Upper lobe of right lung (tissue), 1 donor: ENCODE data around the gene NCOA3. TPM values are rescaled to one million over a fixed set of nuclear protein-coding genes. Genes with fewer than 3 reads are reported as not detected.
A peak's percentile ranks its signal among the peaks of the same experiment; 100 is the strongest.
"Not testable (repeated sequence)": the region's sequence is repeated elsewhere in the genome, so short reads cannot be mapped to it uniquely, and the experiment has no call there.

ENCODE experiments used
- ATAC-seq: fragments of 200-7000 bp; cut with Tn5 transposase; one replicate; pipeline ENCODE4 v1.9.1; 2020; ENCODE audit warnings: mild to moderate bottlenecking, moderate library complexity
- DNase-seq: peaks from one replicate; pipeline ENCODE4 v3.0.0-alpha.2; 2020
- H3K27ac ChIP-seq: fragments of 200-600 bp; one replicate; pipeline ENCODE4 v1.8.0; 2022
- H3K27me3 ChIP-seq: fragments of 200-600 bp; one replicate; pipeline ENCODE4 v1.8.0; 2022; ENCODE audit warnings: mild to moderate bottlenecking
- H3K36me3 ChIP-seq: fragments of 200-600 bp; one replicate; pipeline ENCODE4 v1.8.0; 2022
- H3K4me1 ChIP-seq: fragments of 200-600 bp; one replicate; pipeline ENCODE4 v1.8.0; 2022
- H3K4me3 ChIP-seq: fragments of 200-600 bp; one replicate; pipeline ENCODE4 v1.8.0; 2022; ENCODE audit warnings: mild to moderate bottlenecking
- H3K9me3 ChIP-seq: fragments of 200-600 bp; one replicate; pipeline ENCODE4 v1.8.0; 2022
- intact Hi-C: fragments of 100-400 bp; cut with DNase I; formaldehyde crosslinking; loops from one replicate; pipeline ENCODE4 v1.11.0; 2022
- total RNA-seq: library from RNA; stranded (reverse); fragmentation: NEBNext Ultra II Directional; extraction: Animal tissue kit (Norgen Biotek cat#: 25700); gene quantifications from one replicate; pipeline ENCODE4 v1.2.1, GENCODE V29; 2021
- TF ChIP-seq, protein P1 (sequence below): fragments of 200-600 bp; IDR thresholded peaks from one replicate; pipeline ENCODE4 v1.8.0; 2022; ENCODE audit warnings: antibody characterized with exemption
- donor health status: DM: no; HTN: yes; CAD: no; lungs with severe emphysema.

The NCOA3 gene
- total RNA-seq, 1 donor from 2014 or later, result 48.8 TPM

DNA sequence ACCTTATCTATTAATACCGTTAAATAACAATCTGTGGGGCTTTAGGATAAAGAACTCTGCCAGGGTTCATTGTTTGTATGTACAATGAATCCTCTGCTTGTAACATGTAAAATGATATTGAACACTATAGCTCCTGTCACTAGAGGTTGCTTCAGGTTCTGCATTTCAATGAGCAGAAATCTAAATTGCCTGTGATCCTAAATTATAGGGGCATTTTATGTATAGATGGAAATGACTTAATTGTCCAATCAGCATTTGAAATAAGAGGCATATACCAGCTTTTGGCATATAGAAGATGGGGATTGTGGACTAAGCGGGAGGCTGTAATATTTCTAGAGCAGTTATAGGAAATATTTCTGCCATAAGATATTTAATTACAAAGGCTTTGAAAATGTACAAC, 2.0 kb downstream of the NCOA3 start:
- Histone ChIP-seq H3K27ac (no peak overlapping the region), H3K9me3 (no peaks in the 10 kb centered on the region), H3K27me3 (no peaks in the 10 kb centered on the region), H3K4me1 (peaks cover 33% of the 10 kb centered on the region), H3K36me3 (no peaks in the 10 kb centered on the region), H3K4me3 (peak overlapping the region; percentile 91)
- intact Hi-C loops, result no loop called here
- no peak for ATAC-seq
- TF ChIP-seq, protein P1, sequence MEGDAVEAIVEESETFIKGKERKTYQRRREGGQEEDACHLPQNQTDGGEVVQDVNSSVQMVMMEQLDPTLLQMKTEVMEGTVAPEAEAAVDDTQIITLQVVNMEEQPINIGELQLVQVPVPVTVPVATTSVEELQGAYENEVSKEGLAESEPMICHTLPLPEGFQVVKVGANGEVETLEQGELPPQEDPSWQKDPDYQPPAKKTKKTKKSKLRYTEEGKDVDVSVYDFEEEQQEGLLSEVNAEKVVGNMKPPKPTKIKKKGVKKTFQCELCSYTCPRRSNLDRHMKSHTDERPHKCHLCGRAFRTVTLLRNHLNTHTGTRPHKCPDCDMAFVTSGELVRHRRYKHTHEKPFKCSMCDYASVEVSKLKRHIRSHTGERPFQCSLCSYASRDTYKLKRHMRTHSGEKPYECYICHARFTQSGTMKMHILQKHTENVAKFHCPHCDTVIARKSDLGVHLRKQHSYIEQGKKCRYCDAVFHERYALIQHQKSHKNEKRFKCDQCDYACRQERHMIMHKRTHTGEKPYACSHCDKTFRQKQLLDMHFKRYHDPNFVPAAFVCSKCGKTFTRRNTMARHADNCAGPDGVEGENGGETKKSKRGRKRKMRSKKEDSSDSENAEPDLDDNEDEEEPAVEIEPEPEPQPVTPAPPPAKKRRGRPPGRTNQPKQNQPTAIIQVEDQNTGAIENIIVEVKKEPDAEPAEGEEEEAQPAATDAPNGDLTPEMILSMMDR, result no peak
- DNase-seq, result no peak

DNA sequence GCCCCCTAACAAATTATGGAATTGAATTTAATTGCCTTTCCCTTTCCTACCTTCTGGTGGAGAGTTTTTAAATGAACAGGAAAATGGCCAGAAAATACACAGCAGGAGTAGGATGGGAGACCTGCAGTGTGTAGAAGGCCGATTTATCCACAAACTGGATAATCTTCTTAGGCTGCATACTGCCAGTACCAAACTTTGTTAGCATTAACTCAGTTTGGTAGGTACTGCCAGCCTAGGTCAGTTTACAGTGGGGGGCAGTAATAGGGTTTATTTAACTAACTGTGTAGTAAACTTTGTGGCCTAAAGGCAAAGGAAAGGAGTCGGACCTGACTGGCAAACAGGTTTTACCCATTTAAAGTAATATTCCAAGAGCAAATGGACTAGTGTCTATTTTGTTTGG, 4.6 kb downstream of the NCOA3 start:
- Histone ChIP-seq H3K9me3 (no peaks in the 10 kb centered on the region), H3K36me3 (no peaks in the 10 kb centered on the region), H3K27ac (no peak overlapping the region), H3K4me1 (peaks cover 28% of the 10 kb centered on the region), H3K4me3 (no peak overlapping the region), H3K27me3 (no peaks in the 10 kb centered on the region)
- ATAC-seq (no peak), DNase-seq (no peak)
- intact Hi-C loops, result no loop called here
- TF ChIP-seq, protein P1, result no peak

DNA sequence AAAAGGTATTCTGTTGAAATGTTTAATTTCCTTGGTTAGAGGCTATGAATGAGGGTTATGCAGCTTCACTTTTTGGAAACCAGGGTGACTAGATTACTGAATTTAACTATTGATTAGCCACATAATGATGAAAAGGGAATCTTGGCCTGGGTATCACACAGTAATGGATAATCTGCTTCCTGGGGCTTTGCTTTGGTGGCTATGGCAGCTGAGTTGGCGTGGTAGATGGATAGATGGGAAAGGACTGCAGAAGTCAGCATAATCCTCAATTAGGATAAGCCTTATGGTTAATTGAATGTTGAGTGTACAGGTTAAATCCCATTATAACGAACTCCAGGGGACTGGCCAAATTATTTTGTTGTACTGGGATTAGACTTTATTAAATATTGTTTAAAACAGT, 5.2 kb downstream of the NCOA3 start:
- TF ChIP-seq, protein P1, result no peak
- intact Hi-C loops, result no loop called here
- Histone ChIP-seq H3K9me3 (no peaks in the 10 kb centered on the region), H3K36me3 (no peaks in the 10 kb centered on the region), H3K4me1 (peaks cover 28% of the 10 kb centered on the region), H3K27ac (no peak overlapping the region), H3K4me3 (no peak overlapping the region), H3K27me3 (no peaks in the 10 kb centered on the region)
- DNase-seq (no peak), ATAC-seq (no peak)

DNA sequence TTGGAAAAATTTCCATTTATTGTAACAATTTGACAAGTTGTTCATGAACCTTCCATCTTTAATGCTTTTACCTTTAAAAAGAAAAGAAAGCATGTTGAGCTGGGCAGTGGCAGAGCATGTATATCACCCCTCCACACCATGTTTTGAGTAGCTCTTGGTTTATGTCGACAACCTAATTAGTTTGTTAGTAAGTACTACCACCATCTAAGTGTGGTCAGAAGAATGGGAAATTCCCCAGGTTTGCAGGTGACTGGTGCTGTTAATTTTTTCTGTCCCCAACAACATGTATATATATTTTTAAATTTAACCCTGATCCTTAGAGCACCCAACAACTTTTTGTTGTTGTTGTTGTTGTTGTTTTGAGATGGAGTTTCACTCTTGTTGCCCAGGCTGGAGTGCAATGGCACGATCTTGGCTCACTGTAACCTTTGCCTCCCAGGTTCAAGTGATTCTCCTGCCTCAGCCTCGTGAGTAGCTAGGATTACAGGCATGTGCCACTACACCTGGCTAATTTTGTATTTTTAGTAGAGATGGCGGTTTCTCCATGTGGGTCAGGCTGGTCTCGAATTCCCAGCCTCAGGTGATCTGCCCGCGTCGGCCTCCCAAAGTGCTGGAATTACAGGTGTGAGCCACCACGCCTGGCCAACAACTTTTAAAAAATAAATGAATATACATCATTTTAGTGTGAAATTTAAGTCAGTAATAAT, 5.7 kb downstream of the NCOA3 start:
- H3K4me3 ChIP-seq, H3K9me3 ChIP-seq, H3K36me3 ChIP-seq, H3K27ac ChIP-seq, H3K27me3 ChIP-seq, DNase-seq, ATAC-seq, intact Hi-C loops: not testable (repeated sequence)
- peaks cover 28% of the 10 kb centered on the region for H3K4me1 ChIP-seq

DNA sequence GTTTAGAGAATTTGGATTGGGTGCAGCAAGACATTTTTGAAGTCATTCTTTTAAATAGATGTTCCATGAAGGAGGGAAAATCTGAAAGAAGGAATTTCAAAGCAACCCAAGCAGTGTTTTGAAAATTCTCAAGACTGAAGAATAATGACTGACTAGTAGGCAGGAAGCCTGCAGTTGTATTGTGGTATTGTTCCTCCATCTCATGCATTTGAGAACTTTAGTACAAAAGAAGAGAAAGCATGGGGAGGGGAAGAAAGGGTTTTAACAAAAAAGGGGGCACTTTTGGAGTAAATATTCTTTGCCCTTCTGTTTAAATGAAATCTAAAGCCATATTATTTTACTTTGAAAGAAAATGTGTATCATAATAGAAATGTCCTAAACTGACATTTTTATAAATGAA, 6.6 kb downstream of the NCOA3 start:
- TF ChIP-seq, protein P1, result no peak
- ATAC-seq, result no peak
- Histone ChIP-seq H3K4me1 (peaks cover 25% of the 10 kb centered on the region), H3K27me3 (no peaks in the 10 kb centered on the region), H3K9me3 (no peaks in the 10 kb centered on the region), H3K27ac (no peak overlapping the region), H3K4me3 (no peak overlapping the region), H3K36me3 (no peaks in the 10 kb centered on the region)
- no peak for DNase-seq
- intact Hi-C loops, result no loop called here

DNA sequence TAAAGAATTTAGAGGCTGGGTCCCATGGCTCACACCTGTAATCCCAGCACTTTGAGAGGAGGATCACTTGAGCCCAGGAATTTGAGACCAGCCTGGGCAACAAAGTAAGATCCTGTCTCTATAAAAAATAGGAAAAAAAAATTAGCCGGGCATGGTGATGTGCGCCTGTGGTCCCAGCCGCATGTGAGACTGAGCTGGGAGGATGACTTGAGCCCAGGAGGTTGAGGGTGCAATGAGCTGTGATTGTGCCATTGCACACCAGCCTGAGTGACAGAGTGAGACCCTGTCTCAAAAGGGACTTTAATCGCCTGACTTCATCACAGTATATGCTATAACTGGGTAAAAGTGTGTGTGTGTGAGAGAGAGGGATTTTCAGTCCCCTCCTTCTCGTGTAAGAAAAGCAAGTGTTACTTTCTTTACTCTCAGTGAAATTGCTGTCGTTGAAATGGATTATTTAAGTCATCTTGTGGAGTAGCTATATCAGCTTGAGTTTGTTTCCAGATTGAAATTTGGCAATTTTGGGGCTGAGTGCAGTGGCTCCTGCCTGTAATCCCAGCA, 7.5 kb downstream of the NCOA3 start:
- ATAC-seq, result no peak
- Histone ChIP-seq H3K36me3 (no peaks in the 10 kb centered on the region), H3K9me3 (no peaks in the 10 kb centered on the region), H3K4me1 (peaks cover 17% of the 10 kb centered on the region), H3K27ac (no peak overlapping the region), H3K27me3 (no peaks in the 10 kb centered on the region), H3K4me3 (no peak overlapping the region)
- no peak for DNase-seq
- intact Hi-C loops, result no loop called here
- TF ChIP-seq, protein P1, result no peak
